ENCODE data around the gene GFY. TPM values are rescaled to one million over a fixed set of nuclear protein-coding genes. Genes with fewer than 3 reads are reported as not detected.
A peak's percentile ranks its signal among the peaks of the same experiment; 100 is the strongest.
"Not testable (repeated sequence)": the region's sequence is repeated elsewhere in the genome, so short reads cannot be mapped to it uniquely, and the experiment has no call there.

The GFY gene
- total RNA-seq, 2 experiments from 2014 or later, result not detected

DNA sequence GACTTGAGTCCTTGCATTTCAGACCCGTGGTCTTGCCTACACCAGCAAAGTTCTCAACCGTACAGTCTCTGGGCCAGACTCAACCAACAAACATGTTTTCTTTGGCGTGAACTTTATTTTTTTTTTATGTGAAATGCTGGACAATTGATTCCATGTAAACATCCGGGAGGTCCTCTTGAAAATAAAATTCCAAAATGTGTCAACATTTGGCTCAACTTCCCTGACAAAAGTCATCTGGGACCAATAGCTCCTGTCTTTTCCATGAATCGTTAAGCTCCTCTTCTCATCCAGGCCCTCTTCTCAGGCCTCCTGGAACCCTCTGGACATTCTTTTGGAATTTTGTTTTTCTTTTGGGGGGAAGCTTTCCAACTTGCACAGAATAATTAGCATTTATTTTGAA lies 30.6 kb downstream of the GFY start:
- H3K27ac Mint-ChIP-seq, result peak overlapping the region; percentile 68
- DNase-seq, result no peak
- H3K4me3 Mint-ChIP-seq, result no peak overlapping the region
- peaks cover 59% of the 10 kb centered on the region for H3K4me1 Mint-ChIP-seq
- ChIA-PET POLR2A (interaction anchor here (6.8 kb wide), 1 partner anchor 13 kb away, joined by 192 read pairs; the partner anchor contains the start of gene FLT3LG), CTCF (interaction anchor here (2.6 to 10.1 kb wide), 2 partner anchors 16 to 65 kb away, joined by 6 to 159 read pairs; partner anchors contain the start of gene FLT3LG)
- peaks cover 27% of the 10 kb centered on the region for H3K36me3 Mint-ChIP-seq (ENCODE audit: low read depth)
- no peaks in the 10 kb centered on the region for H3K27me3 Mint-ChIP-seq
- no peaks in the 10 kb centered on the region for H3K9me3 Mint-ChIP-seq

GRCh38 chr19:49456326-49456725 lies 31.1 kb downstream of the GFY start:
- Mint-ChIP-seq H3K4me1 (peaks cover 59% of the 10 kb centered on the region), H3K4me3 (no peak overlapping the region), H3K36me3 (ENCODE audit: low read depth) (peaks cover 24% of the 10 kb centered on the region), H3K27ac (peak overlapping the region; percentile 68), H3K9me3 (no peaks in the 10 kb centered on the region), H3K27me3 (no peaks in the 10 kb centered on the region)
- ChIA-PET CTCF (interaction anchor here (1.0 to 10.1 kb wide), 3 partner anchors 15 to 65 kb away, joined by 3 to 159 read pairs (median 6); partner anchors contain the start of gene FLT3LG), POLR2A (interaction anchor here (0.9 to 6.8 kb wide), 2 partner anchors 13 to 33 kb away, joined by 3 to 192 read pairs; partner anchors contain the start of gene FLT3LG)
- DNase-seq, result no peak

- CTCF ChIA-PET, result interaction anchor here (0.8 to 10.1 kb wide), 4 partner anchors 13 to 233 kb away, joined by 3 to 159 read pairs (median 7); partner anchors contain the start of gene FLT3LG
- Mint-ChIP-seq H3K4me1 (peaks cover 44% of the 10 kb centered on the region), H3K4me3 (no peak overlapping the region), H3K9me3 (no peaks in the 10 kb centered on the region), H3K27me3 (no peaks in the 10 kb centered on the region), H3K36me3 (ENCODE audit: low read depth) (peaks cover 24% of the 10 kb centered on the region), H3K27ac (peak overlapping the region; percentile 88)
- no peak for DNase-seq
- POLR2A ChIA-PET, result interaction anchor here (0.7 to 5.2 kb wide), 9 partner anchors 11 to 102 kb away, joined by 3 to 47 read pairs (median 5); partner anchors contain the start of genes FLT3LG and RPL13A
Measured at GRCh38 chr19:49458567-49458903, 33.3 kb downstream of the GFY start.

GRCh38 chr19:49459388-49459787 lies 34.2 kb downstream of the GFY start:
- Mint-ChIP-seq H3K27ac (no peak overlapping the region), H3K4me3 (no peak overlapping the region), H3K9me3 (no peaks in the 10 kb centered on the region), H3K27me3 (no peaks in the 10 kb centered on the region), H3K4me1 (peaks cover 38% of the 10 kb centered on the region), H3K36me3 (ENCODE audit: low read depth) (peaks cover 26% of the 10 kb centered on the region)
- POLR2A ChIA-PET, result interaction anchor here (1.1 to 5.2 kb wide), 4 partner anchors 10 to 70 kb away, joined by 3 to 47 read pairs (median 6); partner anchors contain the start of gene RPL13A
- CTCF ChIA-PET, result interaction anchor here (10.1 kb wide), 1 partner anchor 12 kb away, joined by 159 read pairs; the partner anchor contains the start of gene FLT3LG
- no peak for DNase-seq

DNA sequence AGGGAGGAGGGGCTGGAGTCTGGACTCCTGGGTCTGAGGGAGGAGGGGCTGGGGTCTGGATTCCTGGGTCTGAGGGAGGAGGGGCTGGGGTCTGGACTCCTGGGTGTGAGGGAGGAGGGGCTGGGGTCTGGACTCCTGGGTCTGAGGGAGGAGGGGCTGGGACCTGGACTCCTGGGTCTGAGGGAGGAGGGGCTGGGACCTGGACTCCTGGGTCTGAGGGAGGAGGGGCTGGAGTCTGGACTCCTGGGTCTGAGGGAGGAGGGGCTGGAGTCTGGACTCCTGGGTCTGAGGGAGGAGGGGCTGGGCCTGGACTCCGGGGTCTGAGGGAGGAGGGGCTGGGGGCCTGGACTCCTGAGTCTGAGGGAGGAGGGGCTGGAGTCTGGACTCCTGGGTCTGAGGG lies 35.9 kb downstream of the GFY start:
- H3K27ac Mint-ChIP-seq, H3K9me3 Mint-ChIP-seq, CTCF ChIA-PET, DNase-seq, H3K27me3 Mint-ChIP-seq, H3K4me3 Mint-ChIP-seq: not testable (repeated sequence)
- peaks cover 29% of the 10 kb centered on the region for H3K4me1 Mint-ChIP-seq
- POLR2A ChIA-PET, result interaction anchor here (1.3 to 5.2 kb wide), 2 partner anchors 8 to 9 kb away, joined by 3 to 47 read pairs; partner anchors contain the start of gene ALDH16A1
- peaks cover 33% of the 10 kb centered on the region for H3K36me3 Mint-ChIP-seq (ENCODE audit: low read depth)

DNA sequence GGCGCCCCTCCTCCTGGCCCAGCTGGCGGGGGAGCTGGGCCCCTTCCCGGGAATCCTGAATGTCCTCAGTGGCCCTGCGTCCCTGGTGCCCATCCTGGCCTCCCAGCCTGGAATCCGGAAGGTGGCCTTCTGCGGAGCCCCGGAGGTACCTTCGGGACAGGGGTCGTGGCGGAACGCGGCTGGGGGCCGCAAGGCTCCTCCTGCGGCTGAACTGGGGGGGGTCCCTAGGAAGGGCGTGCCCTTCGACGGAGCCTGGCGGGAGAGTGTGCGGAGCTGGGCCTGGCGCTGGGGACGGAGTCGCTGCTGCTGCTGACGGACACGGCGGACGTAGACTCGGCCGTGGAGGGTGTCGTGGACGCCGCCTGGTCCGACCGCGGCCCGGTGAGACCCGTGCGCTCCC lies 36.5 kb downstream of the GFY start:
- Mint-ChIP-seq H3K27ac (no peak overlapping the region), H3K27me3 (no peaks in the 10 kb centered on the region), H3K36me3 (ENCODE audit: low read depth) (peaks cover 28% of the 10 kb centered on the region), H3K4me1 (peaks cover 24% of the 10 kb centered on the region), H3K9me3 (no peaks in the 10 kb centered on the region), H3K4me3 (no peak overlapping the region)
- DNase-seq, result no peak
- POLR2A ChIA-PET, result interaction anchor here (1.3 to 5.2 kb wide), 2 partner anchors 8 kb away, joined by 3 to 47 read pairs; partner anchors contain the start of gene ALDH16A1
- CTCF ChIA-PET, result no interaction called here

- DNase-seq, result no peak
- Mint-ChIP-seq H3K9me3 (no peaks in the 10 kb centered on the region), H3K27ac (no peak overlapping the region), H3K4me1 (peaks cover 21% of the 10 kb centered on the region), H3K36me3 (ENCODE audit: low read depth) (peaks cover 27% of the 10 kb centered on the region), H3K27me3 (no peaks in the 10 kb centered on the region), H3K4me3 (no peak overlapping the region)
- ChIA-PET POLR2A (interaction anchor here (1.3 kb wide), 1 partner anchor 9 kb away, joined by 3 read pairs; the partner anchor contains the start of gene ALDH16A1), CTCF (no interaction called here)
Measured at GRCh38 chr19:49462492-49462891, 37.3 kb downstream of the GFY start.

GRCh38 chr19:49463960-49464740 lies 39.0 kb downstream of the GFY start:
- peaks cover 33% of the 10 kb centered on the region for H3K36me3 Mint-ChIP-seq (ENCODE audit: low read depth)
- no peak overlapping the region for H3K27ac Mint-ChIP-seq
- CTCF ChIA-PET, result no interaction called here
- H3K9me3 Mint-ChIP-seq, result no peaks in the 10 kb centered on the region
- H3K4me1 Mint-ChIP-seq, result peaks cover 20% of the 10 kb centered on the region
- DNase-seq, result no peak
- H3K27me3 Mint-ChIP-seq, result no peaks in the 10 kb centered on the region
- H3K4me3 Mint-ChIP-seq, result no peak overlapping the region
- POLR2A ChIA-PET, result interaction anchor here (10.7 kb wide), 1 partner anchor 11 kb away, joined by 192 read pairs; the partner anchor contains the start of genes ALDH16A1 and PIH1D1

DNA sequence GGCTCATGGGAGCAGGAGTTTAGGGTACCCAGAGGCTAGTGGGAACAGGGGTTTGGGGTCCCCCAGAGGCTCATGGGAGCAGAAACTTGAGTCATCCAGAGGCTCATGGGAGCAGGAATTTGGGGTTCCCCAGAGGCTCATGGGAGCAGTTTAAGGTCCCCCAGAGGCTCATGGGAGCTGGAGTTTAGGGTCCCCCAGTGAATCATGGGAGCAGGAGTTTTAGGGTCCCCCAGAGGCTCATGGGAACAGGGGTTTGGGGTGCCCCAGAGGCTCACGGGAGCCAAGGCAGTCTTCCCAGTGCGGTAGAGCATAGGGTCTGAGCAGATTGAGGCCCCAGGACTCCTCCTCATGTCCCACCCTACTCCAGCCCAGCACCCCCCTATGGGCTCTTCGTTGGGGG lies 40.2 kb downstream of the GFY start:
- CTCF ChIA-PET, result no interaction called here
- Mint-ChIP-seq H3K4me3 (no peak overlapping the region), H3K27me3 (no peaks in the 10 kb centered on the region), H3K36me3 (ENCODE audit: low read depth) (peaks cover 27% of the 10 kb centered on the region), H3K27ac (peak overlapping the region; percentile 26), H3K9me3 (no peaks in the 10 kb centered on the region), H3K4me1 (peaks cover 26% of the 10 kb centered on the region)
- DNase-seq, result no peak
- POLR2A ChIA-PET, result interaction anchor here (0.7 to 10.7 kb wide), 2 partner anchors 12 to 20 kb away, joined by 5 to 192 read pairs; partner anchors contain the start of genes ALDH16A1 and PIH1D1

GRCh38 chr19:49468199-49468598 lies 43.0 kb downstream of the GFY start:
- CTCF ChIA-PET, result interaction anchor here (3.2 kb wide), 1 partner anchor 243 kb away, joined by 13 read pairs; no protein-coding TSS in a partner anchor
- Mint-ChIP-seq H3K27ac (peak overlapping the region; percentile 100), H3K27me3 (no peaks in the 10 kb centered on the region), H3K4me1 (peaks cover 50% of the 10 kb centered on the region), H3K36me3 (ENCODE audit: low read depth) (peaks cover 21% of the 10 kb centered on the region), H3K4me3 (peak overlapping the region; percentile 77), H3K9me3 (no peaks in the 10 kb centered on the region)
- DNase-seq, result no peak
- POLR2A ChIA-PET, result interaction anchor here (1.0 to 10.7 kb wide), 7 partner anchors 9 to 208 kb away, joined by 3 to 192 read pairs (median 6); partner anchors contain the start of genes ALDH16A1, PIH1D1 and PRMT1

DNA sequence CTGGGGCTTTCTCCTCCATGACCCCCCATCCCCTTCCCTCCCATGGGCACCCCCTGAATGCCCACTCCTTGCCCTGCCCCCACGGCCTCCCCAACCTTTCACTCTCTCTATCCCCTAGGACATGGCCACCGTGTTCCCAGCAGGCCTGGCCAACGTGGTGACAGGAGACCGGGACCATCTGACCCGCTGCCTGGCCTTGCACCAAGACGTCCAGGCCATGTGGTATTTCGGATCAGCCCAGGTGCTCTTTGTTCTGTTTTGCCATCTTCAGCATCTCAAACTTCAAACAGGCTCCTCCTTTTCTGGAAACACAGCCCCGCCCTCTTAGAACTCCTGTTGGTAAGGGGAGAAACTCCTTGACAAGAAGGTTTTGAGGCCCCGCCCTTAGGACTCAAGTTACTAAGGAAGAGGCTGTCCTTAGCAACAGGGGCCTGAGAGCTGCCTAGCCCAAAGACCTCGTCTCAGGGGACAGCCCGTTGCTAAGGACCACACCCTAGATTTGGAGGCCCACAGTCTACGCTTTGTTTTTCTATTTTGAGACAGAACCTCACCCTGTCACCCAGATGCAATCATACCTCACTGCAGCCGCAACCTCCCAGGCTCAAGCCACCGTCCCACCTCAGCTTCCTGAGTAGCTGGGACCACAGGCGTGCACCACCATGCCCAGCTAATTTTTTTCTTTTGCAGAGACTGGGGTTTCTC lies 43.7 kb downstream of the GFY start:
- DNase-seq, result peak; percentile 96
- peaks cover 21% of the 10 kb centered on the region for H3K36me3 Mint-ChIP-seq (ENCODE audit: low read depth)
- H3K27me3 Mint-ChIP-seq, result no peaks in the 10 kb centered on the region
- ChIA-PET POLR2A (interaction anchor here (0.7 to 10.7 kb wide), 19 partner anchors 9 to 207 kb away, joined by 3 to 192 read pairs (median 5); partner anchors contain the start of genes ALDH16A1, CD37, PIH1D1 and PRMT1), CTCF (interaction anchor here (0.8 to 5.9 kb wide), 8 partner anchors 14 to 243 kb away, joined by 3 to 159 read pairs (median 10); partner anchors contain the start of genes ALDH16A1 and PIH1D1)
- H3K27ac Mint-ChIP-seq, result peak overlapping the region; percentile 100
- H3K9me3 Mint-ChIP-seq, result no peaks in the 10 kb centered on the region
- H3K4me3 Mint-ChIP-seq, result peak overlapping the region; percentile 77
- peaks cover 55% of the 10 kb centered on the region for H3K4me1 Mint-ChIP-seq
